Activated CD8-positive, alpha-beta T cell treated with anti-CD3 and anti-CD28 coated beads for 36 hours (primary cell): ENCODE results near the gene NLGN1. TPM values are rescaled to one million over a fixed set of nuclear protein-coding genes. Genes with fewer than 3 reads are reported as not detected.

ENCODE experiments used
- ATAC-seq: fragments of 200-7000 bp; cut with Tn5 transposase; one replicate; pipeline ENCODE4 v1.10.0; 2021; ENCODE audit warnings: mild to moderate bottlenecking, moderate library complexity
- CTCF ChIA-PET: fragments of 350-600 bp; sonication (Branson Sonifier 250); formaldehyde crosslinking; loops from one replicate; lab custom pipeline; 2021; ENCODE audit warnings: antibody characterized with exemption; lab: Charles Lee
- POLR2A ChIA-PET: fragments of 350-600 bp; sonication (Branson Sonifier 250); formaldehyde crosslinking; loops from one replicate; lab custom pipeline; 2021; ENCODE audit warnings: antibody characterized with exemption; lab: Charles Lee
- DNase-seq: peaks from one replicate; pipeline ENCODE4 v3.0.0-alpha.2; 2020
- H3K27ac Mint-ChIP-seq: one replicate; pipeline ENCODE4 v1.8.0; 2021; ENCODE audit warnings: mild to moderate bottlenecking, mixed read lengths
- H3K27me3 Mint-ChIP-seq: one replicate; pipeline ENCODE4 v1.8.0; 2021; ENCODE audit warnings: mixed read lengths
- H3K36me3 Mint-ChIP-seq: one replicate; pipeline ENCODE4 v1.8.0; 2021; ENCODE audit warnings: low read depth, mixed read lengths
- H3K4me1 Mint-ChIP-seq: one replicate; pipeline ENCODE4 v1.8.0; 2021; ENCODE audit warnings: low read depth, mixed read lengths
- H3K4me3 Mint-ChIP-seq: one replicate; pipeline ENCODE4 v1.8.0; 2021; ENCODE audit warnings: mild to moderate bottlenecking, moderate library complexity, mixed read lengths
- H3K9me3 Mint-ChIP-seq: one replicate; pipeline ENCODE4 v1.8.0; 2021; ENCODE audit warnings: mixed read lengths
- intact Hi-C: fragments of 100-400 bp; cut with micrococcal nuclease; formaldehyde crosslinking; loops from one replicate; pipeline ENCODE4 v1.10.0; 2022
- total RNA-seq, 2 experiments: library from RNA; stranded (reverse); gene quantifications; one replicate each; pipeline ENCODE4 v1.2.3, GENCODE V29; 2021
- TF ChIP-seq, protein P1 (sequence below): fragments of 200-600 bp; IDR thresholded peaks from one replicate; pipeline ENCODE4 v1.8.0; 2022; ENCODE audit warnings: antibody characterized with exemption, mild to moderate bottlenecking

NLGN1 gene
- total RNA-seq, 2 experiments from 2014 or later, result not detected

DNA sequence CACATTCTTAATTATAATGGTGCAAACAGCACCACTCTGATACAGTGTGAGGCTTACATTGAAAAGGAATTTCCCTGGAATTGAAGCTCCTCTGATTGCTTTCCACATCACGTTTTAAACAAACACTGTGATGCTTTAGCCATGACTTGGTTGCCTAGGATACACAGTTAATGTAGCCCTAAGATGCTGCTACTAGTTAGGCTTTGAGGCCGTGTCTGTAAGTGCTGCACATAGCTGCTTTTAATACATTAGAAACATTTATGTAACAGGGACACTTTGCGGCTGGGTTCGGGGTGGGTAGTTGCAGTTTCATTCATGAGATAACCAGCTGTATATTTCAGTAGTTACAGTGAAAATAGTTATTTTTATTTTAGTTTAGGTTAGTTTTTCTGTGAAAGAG, 334.7 kb downstream of the NLGN1 start:
- Mint-ChIP-seq H3K9me3 (peaks cover under 1% of the 10 kb centered on the region), H3K4me3 (no peak overlapping the region), H3K27ac (no peak overlapping the region), H3K4me1 (no peaks in the 10 kb centered on the region), H3K36me3 (no peaks in the 10 kb centered on the region), H3K27me3 (no peaks in the 10 kb centered on the region)
- DNase-seq, result no peak
- no peak for ATAC-seq
- POLR2A ChIA-PET, result interaction anchor here (0.6 kb wide), 1 partner anchor 943 kb away, joined by 3 read pairs; no protein-coding TSS in a partner anchor
- CTCF ChIA-PET, result interaction anchor here (0.8 kb wide), 1 partner anchor 15 kb away, joined by 3 read pairs; no protein-coding TSS in a partner anchor
- TF ChIP-seq, protein P1, sequence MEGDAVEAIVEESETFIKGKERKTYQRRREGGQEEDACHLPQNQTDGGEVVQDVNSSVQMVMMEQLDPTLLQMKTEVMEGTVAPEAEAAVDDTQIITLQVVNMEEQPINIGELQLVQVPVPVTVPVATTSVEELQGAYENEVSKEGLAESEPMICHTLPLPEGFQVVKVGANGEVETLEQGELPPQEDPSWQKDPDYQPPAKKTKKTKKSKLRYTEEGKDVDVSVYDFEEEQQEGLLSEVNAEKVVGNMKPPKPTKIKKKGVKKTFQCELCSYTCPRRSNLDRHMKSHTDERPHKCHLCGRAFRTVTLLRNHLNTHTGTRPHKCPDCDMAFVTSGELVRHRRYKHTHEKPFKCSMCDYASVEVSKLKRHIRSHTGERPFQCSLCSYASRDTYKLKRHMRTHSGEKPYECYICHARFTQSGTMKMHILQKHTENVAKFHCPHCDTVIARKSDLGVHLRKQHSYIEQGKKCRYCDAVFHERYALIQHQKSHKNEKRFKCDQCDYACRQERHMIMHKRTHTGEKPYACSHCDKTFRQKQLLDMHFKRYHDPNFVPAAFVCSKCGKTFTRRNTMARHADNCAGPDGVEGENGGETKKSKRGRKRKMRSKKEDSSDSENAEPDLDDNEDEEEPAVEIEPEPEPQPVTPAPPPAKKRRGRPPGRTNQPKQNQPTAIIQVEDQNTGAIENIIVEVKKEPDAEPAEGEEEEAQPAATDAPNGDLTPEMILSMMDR, result no peak
- intact Hi-C loops, result no loop called here

DNA sequence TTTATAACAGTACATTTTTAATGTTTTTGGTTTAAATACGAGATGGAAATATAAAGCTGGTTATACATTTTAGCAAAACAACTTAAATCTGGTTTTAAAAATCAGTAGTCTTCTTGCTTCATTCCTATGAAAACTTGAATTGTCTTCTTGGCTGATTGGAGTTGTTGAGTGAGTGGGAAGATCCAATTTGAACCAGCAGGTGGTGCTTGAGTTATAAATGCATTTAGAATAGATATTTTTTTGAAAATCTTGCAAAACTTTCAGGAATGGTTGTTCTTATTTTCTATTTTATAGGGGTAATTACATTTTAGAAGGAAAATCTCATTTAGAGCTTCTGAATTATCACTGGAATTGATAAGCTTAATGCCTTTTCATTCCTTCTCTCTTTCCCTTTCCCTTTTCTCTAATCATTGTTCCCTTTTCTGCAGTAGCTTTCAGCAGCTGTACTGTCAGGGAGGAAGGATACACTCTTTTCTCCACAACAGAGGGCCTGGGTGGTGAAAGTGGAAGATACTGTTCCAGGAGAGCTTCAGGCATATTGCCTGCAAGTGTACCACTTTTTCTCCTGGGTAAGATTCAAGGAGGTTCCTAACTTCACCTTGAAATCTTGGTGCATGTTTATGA, 335.6 kb downstream of the NLGN1 start:
- TF ChIP-seq, protein P1, result no peak

DNA sequence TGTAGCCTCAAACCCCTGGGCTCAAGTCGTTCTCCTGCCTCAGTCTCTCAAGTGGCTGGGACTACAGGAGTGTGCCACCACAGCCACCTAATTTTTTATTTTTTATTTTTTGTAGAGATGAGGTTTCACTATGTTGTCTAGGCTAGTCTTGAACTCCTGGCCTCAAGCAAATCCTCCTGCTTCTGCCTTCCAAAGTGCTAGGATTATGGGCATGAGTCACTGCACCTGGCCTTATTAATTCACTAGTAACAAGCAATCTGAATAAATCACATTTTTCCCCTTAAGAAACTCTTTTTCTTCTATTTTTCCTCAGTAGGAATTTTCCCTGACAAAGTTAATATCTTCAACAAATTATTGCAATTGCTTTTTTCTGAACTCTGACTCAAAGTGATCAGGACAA, 336.9 kb downstream of the NLGN1 start:
- intact Hi-C loops, result no loop called here
- Mint-ChIP-seq H3K27ac (no peak overlapping the region), H3K36me3 (no peaks in the 10 kb centered on the region), H3K4me1 (no peaks in the 10 kb centered on the region), H3K27me3 (no peaks in the 10 kb centered on the region), H3K9me3 (peaks cover 2% of the 10 kb centered on the region), H3K4me3 (no peak overlapping the region)
- DNase-seq (no peak), ATAC-seq (no peak)
- POLR2A ChIA-PET, result no interaction called here
- CTCF ChIA-PET, result no interaction called here
- TF ChIP-seq, protein P1, result no peak

More for the DNA sequence above, 335.6 kb downstream of the NLGN1 start:
- ATAC-seq (no peak), DNase-seq (no peak)
- no peaks in the 10 kb centered on the region for H3K27me3 Mint-ChIP-seq
- H3K36me3 Mint-ChIP-seq, result no peaks in the 10 kb centered on the region
- peaks cover 2% of the 10 kb centered on the region for H3K9me3 Mint-ChIP-seq
- no peak overlapping the region for H3K4me3 Mint-ChIP-seq
- no peaks in the 10 kb centered on the region for H3K4me1 Mint-ChIP-seq
- ChIA-PET CTCF (interaction anchor here (0.8 kb wide), 1 partner anchor 14 kb away, joined by 3 read pairs; no protein-coding TSS in a partner anchor), POLR2A (no interaction called here)
- no peak overlapping the region for H3K27ac Mint-ChIP-seq
- intact Hi-C loops, result no loop called here

DNA sequence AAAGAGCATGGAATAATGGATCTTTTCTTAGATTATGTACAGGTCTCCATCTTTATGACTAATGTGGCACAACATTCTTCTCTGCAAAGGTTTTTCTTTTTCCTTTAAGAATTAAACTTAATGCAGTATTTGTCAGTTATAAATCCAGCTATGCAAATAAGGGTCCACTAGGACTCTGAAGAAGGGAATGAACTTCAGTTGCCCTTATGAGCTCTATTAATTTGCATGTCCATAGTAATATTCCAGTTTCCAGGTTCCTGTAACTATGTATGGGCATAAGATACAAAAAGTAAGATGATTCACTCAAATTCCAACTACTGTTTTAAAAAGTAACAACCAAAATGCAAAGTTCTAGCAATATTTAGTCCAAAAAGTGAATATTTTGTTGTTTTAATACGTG, 337.4 kb downstream of the NLGN1 start:
- no peak overlapping the region for H3K4me3 Mint-ChIP-seq
- H3K9me3 Mint-ChIP-seq, result peaks cover 2% of the 10 kb centered on the region
- no peaks in the 10 kb centered on the region for H3K4me1 Mint-ChIP-seq
- TF ChIP-seq, protein P1, result no peak
- no peaks in the 10 kb centered on the region for H3K27me3 Mint-ChIP-seq
- H3K27ac Mint-ChIP-seq, result no peak overlapping the region
- POLR2A ChIA-PET, result no interaction called here
- ATAC-seq (no peak), DNase-seq (no peak)
- H3K36me3 Mint-ChIP-seq, result no peaks in the 10 kb centered on the region
- CTCF ChIA-PET, result no interaction called here
- intact Hi-C loops, result no loop called here

DNA sequence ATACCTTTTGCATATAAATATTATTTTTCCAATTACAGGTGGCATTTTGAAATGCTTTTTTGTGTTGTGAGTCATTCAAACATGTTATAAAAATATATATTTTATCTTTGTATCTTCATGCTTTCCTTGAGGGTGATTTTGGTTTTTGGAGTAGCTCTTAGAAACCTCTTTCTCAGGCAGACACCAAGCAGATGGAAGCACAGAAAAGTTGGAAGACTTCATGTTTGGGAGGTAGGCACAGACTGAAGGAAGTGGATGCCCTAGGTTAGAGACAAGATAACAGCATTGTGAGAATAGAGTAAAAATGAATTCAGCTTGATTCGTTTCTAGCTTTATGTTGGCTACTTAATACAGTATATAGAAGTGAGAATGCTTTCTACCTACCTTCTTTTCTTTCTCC, 338.3 kb downstream of the NLGN1 start:
- H3K9me3 Mint-ChIP-seq, result peaks cover 2% of the 10 kb centered on the region
- DNase-seq, result no peak
- ATAC-seq, result no peak
- no peaks in the 10 kb centered on the region for H3K36me3 Mint-ChIP-seq
- ChIA-PET POLR2A (no interaction called here), CTCF (no interaction called here)
- H3K27me3 Mint-ChIP-seq, result no peaks in the 10 kb centered on the region
- TF ChIP-seq, protein P1, result no peak
- no peak overlapping the region for H3K4me3 Mint-ChIP-seq
- no peaks in the 10 kb centered on the region for H3K4me1 Mint-ChIP-seq
- intact Hi-C loops, result no loop called here
- no peak overlapping the region for H3K27ac Mint-ChIP-seq
